Subcutaneous adipose tissue (tissue), 4 donors: Measurements from ENCODE around the gene CCDC186. TPM values are rescaled to one million over a fixed set of nuclear protein-coding genes. Genes with fewer than 3 reads are reported as not detected.

Source experiments
- CTCF ChIP-seq: fragments of 450-650 bp; IDR thresholded peaks from one replicate; pipeline ENCODE4 v1.5.1; 2016; ENCODE audit warnings: low read depth, mild to moderate bottlenecking, control low read depth, antibody characterized with exemption, moderate library complexity
- total RNA-seq, 4 donors: library from RNA; depleted of rRNA; stranded (reverse); fragments of >200 nt; gene quantifications; one replicate each; pipeline ENCODE4 v1.1.0, GENCODE V29; 2016

The CCDC186 gene
- total RNA-seq, 4 donors from 2014 or later: 21.4 to 32.8 (median 30.8) TPM

- TF ChIP-seq CTCF: no peak
Measured at GRCh38 chr10:114175667-114176066, 1.7 kb upstream of the CCDC186 start.

GRCh38 chr10:114174695-114175188, 739 bp upstream of the CCDC186 start:
- no peak for TF ChIP-seq CTCF

GRCh38 chr10:114173603-114173920, 441 bp downstream of the CCDC186 start:
- no peak for TF ChIP-seq CTCF

GRCh38 chr10:114172776-114173602, 1.0 kb downstream of the CCDC186 start:
- no peak for TF ChIP-seq CTCF

GRCh38 chr10:114172216-114172615, 1.8 kb downstream of the CCDC186 start:
- TF ChIP-seq CTCF: no peak

GRCh38 chr10:114168450-114169009, 5.5 kb downstream of the CCDC186 start:
- no peak for TF ChIP-seq CTCF

GRCh38 chr10:114167985-114168384, 6.0 kb downstream of the CCDC186 start:
- TF ChIP-seq CTCF: no peak
